BLaER1 (cell line): Measurements from ENCODE around the gene UBASH3B.
A peak's percentile ranks its signal among the peaks of the same experiment; 100 is the strongest.

ENCODE experiments used
- H3K27ac ChIP-seq: shearing (Covaris generic); formaldehyde crosslinking; 2 replicates; pipeline ENCODE4 v1.8.1; 2022
- H3K27me3 ChIP-seq: shearing (Covaris generic); formaldehyde crosslinking; 2 replicates; pipeline ENCODE4 v1.8.1; 2022
- H3K36me3 ChIP-seq: shearing (Covaris generic); formaldehyde crosslinking; 2 replicates; pipeline ENCODE4 v1.8.1; 2022
- H3K4me1 ChIP-seq: shearing (Covaris generic); formaldehyde crosslinking; 2 replicates; pipeline ENCODE4 v1.8.1; 2022
- H3K4me2 ChIP-seq: shearing (Covaris generic); formaldehyde crosslinking; 2 replicates; pipeline ENCODE4 v1.8.1; 2022
- H3K4me3 ChIP-seq: shearing (Covaris generic); formaldehyde crosslinking; 2 replicates; pipeline ENCODE4 v1.8.1; 2022
- H3K9ac ChIP-seq: shearing (Covaris generic); formaldehyde crosslinking; 2 replicates; pipeline ENCODE4 v1.8.1; 2022
- H3K9me3 ChIP-seq: shearing (Covaris generic); formaldehyde crosslinking; 2 replicates; pipeline ENCODE4 v1.8.1; 2022
- H4K20me1 ChIP-seq: shearing (Covaris generic); formaldehyde crosslinking; 2 replicates; pipeline ENCODE4 v1.8.1; 2022
- Cebpa-rat ChIP-seq: shearing (Covaris generic); IDR thresholded peaks from 2 replicates; pipeline ENCODE4 v1.8.1; 2022

The UBASH3B gene

GRCh38 chr11:122714004-122714403 lies 58.5 kb downstream of the UBASH3B start:
- peaks cover 83% of the 10 kb centered on the region for H3K36me3 ChIP-seq
- H4K20me1 ChIP-seq: peaks cover 28% of the 10 kb centered on the region
- peak overlapping the region; percentile 93 for H3K27ac ChIP-seq
- H3K9ac ChIP-seq: no peak overlapping the region
- H3K4me1 ChIP-seq: peaks cover 100% of the 10 kb centered on the region
- TF ChIP-seq Cebpa-rat: no peak
- H3K4me2 ChIP-seq: peak overlapping the region; percentile 97
- H3K9me3 ChIP-seq: no peaks in the 10 kb centered on the region
- no peaks in the 10 kb centered on the region for H3K27me3 ChIP-seq
- no peak overlapping the region for H3K4me3 ChIP-seq

DNA sequence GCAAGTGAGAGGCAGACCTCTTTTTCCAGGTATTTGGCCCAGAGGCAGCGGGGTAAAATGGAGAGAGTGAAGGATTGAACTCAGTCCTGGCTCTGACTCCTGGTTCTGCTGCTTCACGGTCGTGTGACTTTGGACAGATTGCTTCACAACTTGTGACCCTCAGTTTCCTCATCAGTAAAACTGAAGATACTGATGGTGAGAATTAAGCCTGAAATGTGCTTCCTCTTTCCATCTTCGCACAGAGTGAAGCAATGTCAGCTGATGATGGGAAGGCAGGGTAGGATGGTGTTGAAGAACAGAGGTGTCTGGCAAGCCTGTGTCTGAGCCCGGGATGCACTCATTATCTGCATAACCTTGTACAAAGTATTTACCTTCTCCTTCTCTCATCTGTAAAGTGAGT lies 59.0 kb downstream of the UBASH3B start:
- peaks cover 100% of the 10 kb centered on the region for H3K4me1 ChIP-seq
- H3K27ac ChIP-seq: peak overlapping the region; percentile 93
- no peaks in the 10 kb centered on the region for H3K27me3 ChIP-seq
- peaks cover 23% of the 10 kb centered on the region for H4K20me1 ChIP-seq
- H3K9me3 ChIP-seq: no peaks in the 10 kb centered on the region
- H3K36me3 ChIP-seq: peaks cover 79% of the 10 kb centered on the region
- H3K4me2 ChIP-seq: peak overlapping the region; percentile 97
- peak; percentile 64 for TF ChIP-seq Cebpa-rat
- no peak overlapping the region for H3K4me3 ChIP-seq
- peak overlapping the region; percentile 83; the same call in 1 of the 2 replicates for H3K9ac ChIP-seq

DNA sequence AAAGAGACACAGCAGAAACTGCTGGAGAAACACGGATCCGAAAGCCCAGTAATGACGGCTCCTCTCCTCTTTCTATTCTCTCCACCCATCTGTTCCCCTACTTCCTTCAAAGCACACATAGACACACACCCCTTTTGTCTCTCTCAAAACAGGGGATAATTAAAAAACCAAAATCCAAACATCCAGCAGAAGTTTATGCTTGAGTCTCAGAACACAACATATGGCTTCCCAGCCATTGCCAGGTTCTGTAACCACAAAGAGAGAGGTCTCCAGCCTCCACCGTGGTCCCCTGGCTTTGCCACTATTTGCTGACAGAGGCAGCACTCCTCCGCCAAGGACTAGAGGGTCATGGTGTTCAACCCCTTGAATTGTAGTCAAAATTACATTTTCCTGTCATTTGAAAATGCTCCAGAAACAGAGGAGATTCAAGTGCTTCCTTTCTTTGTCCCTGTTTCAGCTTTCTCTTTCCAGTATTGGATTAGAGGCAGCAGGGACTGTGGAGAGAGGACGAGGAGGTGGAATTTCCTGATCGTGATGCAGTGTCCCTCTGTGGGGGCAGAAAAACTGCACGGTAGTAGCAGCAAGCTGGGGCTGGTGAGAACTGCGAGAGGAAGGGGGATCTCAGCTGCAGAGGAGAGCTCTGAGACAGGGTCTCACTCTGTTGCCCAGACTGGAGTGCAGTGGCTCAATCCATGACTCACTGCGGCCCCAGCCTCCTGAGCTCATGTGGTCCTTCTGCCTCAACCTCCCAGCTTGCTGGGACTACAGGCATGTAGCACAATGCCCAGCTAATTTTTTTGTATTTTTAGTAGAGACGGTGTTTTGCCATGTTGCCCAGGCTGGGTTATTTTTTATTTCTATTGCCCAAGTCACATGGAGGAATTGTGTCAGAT lies 60.3 kb downstream of the UBASH3B start:
- Histone ChIP-seq H3K27ac (peak overlapping the region; percentile 93), H3K4me3 (peak overlapping the region; percentile 56), H3K36me3 (peaks cover 69% of the 10 kb centered on the region), H4K20me1 (peaks cover 12% of the 10 kb centered on the region), H3K9me3 (no peaks in the 10 kb centered on the region), H3K4me1 (peaks cover 100% of the 10 kb centered on the region), H3K4me2 (peak overlapping the region; percentile 97), H3K9ac (peak overlapping the region; percentile 83), H3K27me3 (no peaks in the 10 kb centered on the region)
- TF ChIP-seq Cebpa-rat: no peak

GRCh38 chr11:122717264-122717867 lies 61.8 kb downstream of the UBASH3B start:
- no peak for TF ChIP-seq Cebpa-rat
- H3K4me1 ChIP-seq: peaks cover 100% of the 10 kb centered on the region
- H3K4me2 ChIP-seq: peak overlapping the region; percentile 97

GRCh38 chr11:122720107-122720881 lies 64.8 kb downstream of the UBASH3B start:
- no peak for TF ChIP-seq Cebpa-rat
- Histone ChIP-seq H3K9me3 (no peaks in the 10 kb centered on the region), H3K4me1 (peaks cover 99% of the 10 kb centered on the region), H3K4me3 (peak overlapping the region; percentile 63), H3K9ac (peak overlapping the region; percentile 69), H3K4me2 (peak overlapping the region; percentile 97), H4K20me1 (peaks cover 16% of the 10 kb centered on the region; the same call in 1 of the 2 replicates), H3K27ac (peak overlapping the region; percentile 93), H3K27me3 (no peaks in the 10 kb centered on the region), H3K36me3 (peaks cover 32% of the 10 kb centered on the region)

More at GRCh38 chr11:122717264-122717867, 61.8 kb downstream of the UBASH3B start:
- H4K20me1 ChIP-seq: no peaks in the 10 kb centered on the region
- peak overlapping the region; percentile 93 for H3K27ac ChIP-seq
- no peaks in the 10 kb centered on the region for H3K27me3 ChIP-seq
- no peaks in the 10 kb centered on the region for H3K9me3 ChIP-seq
- H3K4me3 ChIP-seq: peak overlapping the region; percentile 56
- peak overlapping the region; percentile 83 for H3K9ac ChIP-seq
- peaks cover 58% of the 10 kb centered on the region for H3K36me3 ChIP-seq

DNA sequence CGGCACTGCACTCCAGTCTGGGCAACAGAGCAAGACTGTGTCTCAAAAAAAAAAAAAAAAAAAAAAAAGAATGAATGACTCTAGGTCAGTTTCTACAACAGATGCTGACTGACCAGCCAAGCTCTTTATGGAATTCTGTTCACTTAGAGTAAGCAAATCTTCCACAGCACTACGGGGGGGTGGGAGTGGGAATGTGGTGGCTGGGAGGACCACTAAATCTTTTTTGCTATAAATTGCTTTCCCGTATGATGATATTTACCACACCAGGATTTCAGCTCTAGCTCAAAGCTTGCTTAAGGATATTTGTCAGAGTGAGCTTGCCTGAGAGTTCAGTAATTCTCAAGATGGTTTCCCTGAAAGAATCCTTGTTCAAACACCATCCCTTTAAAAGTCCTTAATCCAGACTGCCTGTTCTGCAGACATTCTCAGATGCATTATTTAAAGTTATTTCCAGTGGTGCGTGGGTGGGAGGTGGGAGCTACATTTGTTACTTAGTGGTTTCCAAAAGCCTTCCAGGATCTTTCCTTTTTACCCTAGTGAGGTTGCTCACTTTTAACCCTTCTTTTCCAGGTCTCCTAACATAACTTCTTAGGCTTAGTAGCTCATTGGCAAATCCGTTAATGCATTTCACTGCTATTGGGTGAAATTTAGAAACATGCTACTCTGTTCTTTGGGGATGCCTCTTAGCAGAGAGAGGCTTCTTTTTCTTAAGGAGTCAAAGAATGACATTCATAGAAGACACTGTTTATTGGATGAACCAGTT lies 65.9 kb downstream of the UBASH3B start:
- no peaks in the 10 kb centered on the region for H3K9me3 ChIP-seq
- H3K4me2 ChIP-seq: peak overlapping the region; percentile 97
- H3K4me3 ChIP-seq: peak overlapping the region; percentile 63
- H3K4me1 ChIP-seq: peaks cover 99% of the 10 kb centered on the region
- peaks cover 22% of the 10 kb centered on the region for H3K36me3 ChIP-seq
- H4K20me1 ChIP-seq: peaks cover 16% of the 10 kb centered on the region; the same call in 1 of the 2 replicates
- H3K27me3 ChIP-seq: no peaks in the 10 kb centered on the region
- TF ChIP-seq Cebpa-rat: no peak
- H3K9ac ChIP-seq: peak overlapping the region; percentile 69
- peak overlapping the region; percentile 93 for H3K27ac ChIP-seq

DNA sequence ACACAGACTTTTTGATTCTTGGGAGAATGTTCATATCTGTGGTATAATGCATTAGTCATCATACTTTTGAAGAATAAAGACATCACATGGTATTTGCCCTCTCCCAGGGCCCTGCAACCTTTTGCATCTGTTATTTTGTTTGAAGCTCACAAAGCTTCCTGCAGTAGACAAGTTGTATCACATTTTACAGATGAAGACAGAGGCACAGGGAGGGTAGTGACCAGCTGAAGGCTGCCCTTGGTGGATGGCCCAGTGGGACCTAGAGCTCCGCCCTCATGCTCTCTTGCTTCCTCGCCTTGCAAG lies 66.4 kb downstream of the UBASH3B start:
- Histone ChIP-seq H3K27ac (peak overlapping the region; percentile 93), H3K4me1 (peaks cover 99% of the 10 kb centered on the region), H4K20me1 (peaks cover 16% of the 10 kb centered on the region; the same call in 1 of the 2 replicates), H3K4me3 (peak overlapping the region; percentile 63), H3K9me3 (no peaks in the 10 kb centered on the region), H3K4me2 (peak overlapping the region; percentile 97), H3K9ac (peak overlapping the region; percentile 69), H3K27me3 (no peaks in the 10 kb centered on the region), H3K36me3 (peaks cover 18% of the 10 kb centered on the region)
- TF ChIP-seq Cebpa-rat: no peak

- peak overlapping the region; percentile 69 for H3K9ac ChIP-seq
- peak overlapping the region; percentile 97 for H3K4me2 ChIP-seq
- H3K36me3 ChIP-seq: peaks cover 24% of the 10 kb centered on the region
- peak overlapping the region; percentile 63 for H3K4me3 ChIP-seq
- H3K27ac ChIP-seq: peak overlapping the region; percentile 93
- peaks cover 27% of the 10 kb centered on the region for H4K20me1 ChIP-seq
- H3K4me1 ChIP-seq: peaks cover 99% of the 10 kb centered on the region
- TF ChIP-seq Cebpa-rat: no peak
- no peaks in the 10 kb centered on the region for H3K9me3 ChIP-seq
- no peaks in the 10 kb centered on the region for H3K27me3 ChIP-seq
These were observed 67.6 kb downstream of the UBASH3B start for GRCh38 chr11:122723106-122723505.

DNA sequence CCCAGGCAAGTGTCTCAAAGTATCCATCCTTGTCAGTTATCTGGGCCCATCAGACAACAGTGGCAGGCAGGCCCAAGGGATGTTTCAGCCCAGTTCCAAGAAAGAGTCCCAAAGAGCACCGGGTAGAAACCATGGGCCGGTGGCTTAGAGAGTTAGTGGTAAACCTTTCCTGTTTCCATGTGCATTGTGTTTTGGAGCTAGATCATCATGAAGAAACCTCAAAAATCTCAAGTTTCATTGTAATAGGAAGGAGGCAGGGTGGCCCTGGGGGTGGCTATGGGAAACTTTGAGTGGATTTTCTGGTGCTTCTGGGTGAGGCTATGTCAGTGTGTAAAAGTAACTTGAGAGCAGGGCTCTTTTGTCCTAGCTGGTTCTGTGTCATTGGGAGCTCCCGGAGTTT lies 68.1 kb downstream of the UBASH3B start:
- Histone ChIP-seq H3K36me3 (peaks cover 25% of the 10 kb centered on the region), H3K9ac (peak overlapping the region; percentile 69), H3K4me1 (peaks cover 99% of the 10 kb centered on the region), H4K20me1 (peaks cover 31% of the 10 kb centered on the region), H3K27ac (peak overlapping the region; percentile 93), H3K4me2 (peak overlapping the region; percentile 97), H3K27me3 (no peaks in the 10 kb centered on the region), H3K4me3 (peak overlapping the region; percentile 63), H3K9me3 (no peaks in the 10 kb centered on the region)
- no peak for TF ChIP-seq Cebpa-rat
